Epithelial cell of proximal tubule (primary cell): Measurements from ENCODE around the gene TECPR1. TPM values are rescaled to one million over a fixed set of nuclear protein-coding genes. Genes with fewer than 3 reads are reported as not detected.

ENCODE experiments used
- DNase-seq: peaks from one replicate; pipeline ENCODE4 v3.0.0-alpha.2; 2011; ENCODE audit warnings: low read depth
- H3K4me3 ChIP-seq: 2 replicates; pipeline ENCODE4 v1.5.1; 2011; ENCODE audit warnings: low read depth, mild to moderate bottlenecking, low read length
- total RNA-seq: library from RNA; depleted of rRNA; stranded (reverse); fragments of >200 nt; gene quantifications from 2 replicates; pipeline ENCODE4 v1.2.3, GENCODE V29; 2015
- TF ChIP-seq, protein P1 (sequence below): conservative IDR thresholded peaks from 2 replicates; pipeline ENCODE4 v1.5.1; 2012; ENCODE audit warnings: low read depth, mild to moderate bottlenecking, low read length

The TECPR1 gene
- total RNA-seq, 1 donor from 2014 or later = 16.7 TPM

GRCh38 chr7:98200364-98200763, 51.7 kb downstream of the TECPR1 start:
- TF ChIP-seq, protein P1, sequence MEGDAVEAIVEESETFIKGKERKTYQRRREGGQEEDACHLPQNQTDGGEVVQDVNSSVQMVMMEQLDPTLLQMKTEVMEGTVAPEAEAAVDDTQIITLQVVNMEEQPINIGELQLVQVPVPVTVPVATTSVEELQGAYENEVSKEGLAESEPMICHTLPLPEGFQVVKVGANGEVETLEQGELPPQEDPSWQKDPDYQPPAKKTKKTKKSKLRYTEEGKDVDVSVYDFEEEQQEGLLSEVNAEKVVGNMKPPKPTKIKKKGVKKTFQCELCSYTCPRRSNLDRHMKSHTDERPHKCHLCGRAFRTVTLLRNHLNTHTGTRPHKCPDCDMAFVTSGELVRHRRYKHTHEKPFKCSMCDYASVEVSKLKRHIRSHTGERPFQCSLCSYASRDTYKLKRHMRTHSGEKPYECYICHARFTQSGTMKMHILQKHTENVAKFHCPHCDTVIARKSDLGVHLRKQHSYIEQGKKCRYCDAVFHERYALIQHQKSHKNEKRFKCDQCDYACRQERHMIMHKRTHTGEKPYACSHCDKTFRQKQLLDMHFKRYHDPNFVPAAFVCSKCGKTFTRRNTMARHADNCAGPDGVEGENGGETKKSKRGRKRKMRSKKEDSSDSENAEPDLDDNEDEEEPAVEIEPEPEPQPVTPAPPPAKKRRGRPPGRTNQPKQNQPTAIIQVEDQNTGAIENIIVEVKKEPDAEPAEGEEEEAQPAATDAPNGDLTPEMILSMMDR = no peak
- H3K4me3 ChIP-seq = no peak overlapping the region
- no peak for DNase-seq

DNA sequence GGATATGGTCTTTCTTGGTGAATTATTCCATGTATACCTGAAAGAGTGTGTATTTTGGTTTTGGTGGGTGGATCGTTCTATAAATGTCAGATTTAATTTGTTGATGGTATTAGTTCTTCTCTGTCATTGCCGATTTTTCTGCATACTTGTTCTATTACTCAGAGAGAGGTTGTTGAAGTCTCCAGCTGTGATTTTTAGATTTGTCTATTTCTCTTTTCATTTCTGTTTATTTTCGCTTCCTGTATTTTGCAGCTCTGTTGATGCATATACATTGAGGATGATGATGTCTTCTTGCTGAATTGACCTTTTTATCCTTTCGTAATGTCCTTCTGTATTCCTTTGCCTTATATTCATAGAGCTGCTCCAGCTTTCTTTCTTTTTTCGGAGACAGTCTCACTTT, 52.9 kb downstream of the TECPR1 start:
- TF ChIP-seq, protein P1 = no peak
- H3K4me3 ChIP-seq = no peak overlapping the region
- DNase-seq = no peak

DNA sequence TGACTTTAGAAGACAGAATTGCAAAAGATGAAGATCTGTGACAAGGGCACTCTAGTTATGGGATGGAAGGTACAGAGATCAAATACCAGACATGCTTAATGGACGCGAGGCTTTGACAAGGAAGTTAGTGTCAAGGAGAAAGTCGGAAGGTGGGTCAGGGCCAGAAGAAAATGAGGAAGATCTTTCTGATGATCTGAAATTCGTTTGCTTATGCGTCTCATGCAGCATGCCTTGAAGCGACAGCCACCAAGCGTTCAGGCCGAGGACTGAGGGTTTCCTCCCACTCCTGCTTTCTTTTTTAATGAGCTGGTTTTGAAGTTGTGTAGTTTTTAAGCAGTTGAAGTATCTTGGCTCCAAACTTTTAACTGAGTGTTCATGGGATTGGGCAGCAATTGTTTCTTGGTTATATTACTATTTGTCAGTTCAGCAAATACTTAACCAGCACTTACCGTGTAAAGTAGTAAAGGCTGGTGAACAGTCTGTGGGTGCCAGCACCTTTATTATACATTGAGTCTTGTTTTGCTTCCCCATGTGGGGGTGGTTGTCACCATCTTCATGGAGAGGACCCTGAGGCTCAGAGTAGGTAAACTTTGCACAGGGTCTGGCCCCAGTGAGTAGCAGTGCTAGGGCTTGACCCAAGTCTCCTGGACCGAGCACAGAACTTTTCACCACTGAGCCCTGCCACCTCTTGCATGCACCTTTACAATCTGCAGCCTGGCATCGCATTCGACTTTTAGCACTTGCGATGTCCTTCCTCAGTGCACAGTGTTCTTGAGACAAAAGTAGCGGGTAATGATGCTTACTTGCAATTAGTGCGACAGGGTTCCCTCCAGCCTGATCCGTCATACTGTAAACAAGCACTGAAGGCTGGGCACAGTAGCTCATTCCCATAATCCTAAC, 55.1 kb downstream of the TECPR1 start:
- H3K4me3 ChIP-seq = no peak overlapping the region
- no peak for DNase-seq
- TF ChIP-seq, protein P1 = no peak

DNA sequence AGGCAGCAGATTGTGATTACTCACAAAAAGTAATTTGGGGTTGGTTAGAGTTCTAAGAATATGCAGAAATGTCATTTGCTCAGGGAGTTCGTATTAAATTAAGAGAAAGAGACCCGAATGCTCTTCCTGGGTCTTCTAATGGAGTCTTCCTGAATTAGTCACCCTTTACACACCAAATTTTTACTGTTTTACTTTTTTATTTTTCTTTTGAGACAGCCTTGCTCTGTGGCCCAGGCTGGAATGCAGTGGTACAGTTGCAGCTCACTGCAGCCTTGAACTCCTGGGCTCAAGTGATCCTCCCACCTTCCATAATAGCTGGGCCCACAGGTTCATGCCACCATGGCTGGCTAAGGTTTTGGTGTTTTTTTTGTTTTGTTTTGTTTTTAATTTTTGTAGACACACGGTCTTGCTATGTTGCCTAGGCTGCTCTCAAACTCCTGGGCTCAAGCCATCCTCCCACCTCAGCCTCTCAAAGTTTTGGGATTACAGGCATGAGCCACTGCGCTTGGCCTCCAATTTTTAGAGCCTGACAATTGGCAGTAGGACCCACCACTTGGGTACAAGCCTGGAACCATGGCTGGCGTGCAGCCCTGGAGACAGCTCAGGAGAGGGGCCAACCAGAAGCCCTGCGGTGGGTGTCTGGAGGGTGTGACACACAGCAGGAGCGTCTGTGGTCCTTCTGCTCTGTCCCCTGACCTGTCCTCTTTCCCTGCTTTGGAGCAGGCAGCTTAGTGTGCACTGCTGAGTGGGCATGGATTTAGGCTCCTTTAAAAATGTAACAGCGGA, 57.2 kb downstream of the TECPR1 start:
- no peak overlapping the region for H3K4me3 ChIP-seq
- TF ChIP-seq, protein P1 = no peak
- no peak for DNase-seq

DNA sequence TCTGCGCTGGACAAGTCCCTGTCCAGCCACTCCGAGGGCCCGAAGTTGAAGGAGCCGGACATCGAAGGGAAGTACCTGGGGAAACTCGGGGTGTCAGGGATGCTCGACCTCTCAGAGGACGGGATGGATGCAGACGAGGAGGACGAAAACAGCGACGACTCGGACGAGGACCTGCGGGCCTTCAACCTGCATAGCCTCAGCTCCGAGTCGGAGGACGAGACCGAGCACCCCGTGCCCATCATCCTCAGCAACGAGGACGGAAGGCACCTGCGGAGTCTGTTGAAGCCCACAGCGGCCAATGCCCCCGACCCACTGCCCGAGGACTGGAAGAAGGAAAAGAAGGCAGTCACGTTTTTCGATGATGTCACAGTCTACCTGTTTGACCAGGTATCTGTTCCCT, 57.8 kb downstream of the TECPR1 start:
- no peak overlapping the region for H3K4me3 ChIP-seq
- DNase-seq = no peak
- TF ChIP-seq, protein P1 = no peak

DNA sequence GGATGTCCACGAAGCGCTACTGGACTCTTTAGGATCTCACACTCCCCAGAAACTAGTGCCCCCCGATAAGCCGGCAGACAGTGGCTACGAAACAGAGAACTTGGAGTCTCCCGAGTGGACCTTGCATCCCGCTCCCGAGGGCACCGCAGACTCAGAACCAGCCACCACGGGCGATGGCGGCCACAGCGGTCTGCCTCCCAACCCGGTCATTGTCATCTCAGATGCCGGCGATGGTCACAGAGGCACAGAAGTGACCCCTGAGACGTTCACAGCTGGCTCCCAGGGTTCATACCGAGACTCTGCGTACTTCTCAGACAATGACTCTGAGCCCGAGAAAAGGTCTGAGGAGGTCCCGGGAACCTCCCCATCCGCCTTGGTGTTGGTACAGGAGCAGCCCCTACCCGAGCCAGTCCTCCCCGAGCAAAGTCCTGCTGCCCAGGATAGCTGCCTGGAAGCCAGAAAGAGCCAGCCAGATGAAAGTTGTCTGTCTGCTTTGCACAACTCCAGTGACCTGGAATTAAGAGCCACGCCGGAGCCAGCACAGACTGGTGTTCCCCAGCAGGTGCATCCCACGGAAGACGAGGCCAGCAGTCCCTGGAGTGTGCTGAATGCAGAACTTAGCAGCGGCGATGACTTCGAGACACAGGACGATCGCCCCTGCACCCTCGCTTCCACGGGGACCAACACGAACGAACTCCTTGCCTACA, 58.4 kb downstream of the TECPR1 start:
- no peak for DNase-seq
- TF ChIP-seq, protein P1 = no peak
- H3K4me3 ChIP-seq = no peak overlapping the region
